GM15510 (cell line): ENCODE results near the gene CD19.
A peak's percentile ranks its signal among the peaks of the same experiment; 100 is the strongest.

Source experiments
- POLR2A ChIP-seq: IDR thresholded peaks from 3 replicates; pipeline ENCODE4 v1.6.1; 2011; ENCODE audit warnings: borderline replicate concordance; ENCODE audit not compliant: insufficient read length; ENCODE audit errors: extremely low read depth

The CD19 gene

DNA sequence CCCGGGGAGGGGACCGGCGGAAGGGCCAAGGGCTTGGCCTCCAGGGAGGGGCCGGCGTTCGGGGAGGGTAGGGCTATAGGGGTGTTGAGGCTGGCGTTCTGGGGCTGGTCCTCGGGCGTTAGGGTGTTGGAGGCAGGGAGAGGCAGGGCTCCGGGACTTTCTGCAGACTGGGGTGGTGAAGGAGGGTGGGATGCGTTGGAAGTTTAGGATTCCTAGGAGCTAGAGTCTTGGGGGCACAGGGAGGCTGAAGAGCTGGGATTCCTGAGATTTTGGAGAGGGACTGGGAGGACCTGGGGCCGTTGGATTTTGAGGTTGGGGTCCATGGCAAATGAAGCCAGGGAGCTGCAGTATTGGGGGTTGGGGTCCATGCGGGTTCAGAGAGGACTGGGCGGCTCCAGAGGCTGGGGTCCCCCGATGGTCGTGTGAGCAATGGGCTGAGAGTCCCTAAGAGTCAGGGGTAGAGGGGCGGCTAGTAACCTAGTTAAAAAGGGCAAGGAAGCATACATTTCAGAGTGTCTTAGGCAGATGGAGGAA, 19.7 kb downstream of the CD19 start:
- TF ChIP-seq POLR2A = no peak

DNA sequence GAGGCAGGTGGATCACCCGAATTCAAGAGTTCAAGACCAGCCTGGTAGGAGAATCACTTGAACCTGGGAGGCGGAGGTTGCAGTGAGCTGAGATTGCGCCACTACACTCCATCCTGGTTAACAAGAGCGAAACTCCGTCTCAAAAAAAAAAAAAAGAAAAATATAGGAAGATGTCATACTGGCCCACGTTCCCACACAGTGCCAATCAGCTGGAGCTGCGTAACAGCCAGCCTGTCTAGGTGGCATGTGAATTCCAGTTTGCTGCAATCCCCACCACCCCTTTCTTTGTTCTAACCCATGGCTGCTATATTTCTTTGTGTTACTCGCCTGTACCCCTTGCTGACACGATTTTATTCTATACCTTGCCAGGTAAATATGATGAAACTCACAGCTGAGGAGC, 26.4 kb downstream of the CD19 start:
- no peak for TF ChIP-seq POLR2A

DNA sequence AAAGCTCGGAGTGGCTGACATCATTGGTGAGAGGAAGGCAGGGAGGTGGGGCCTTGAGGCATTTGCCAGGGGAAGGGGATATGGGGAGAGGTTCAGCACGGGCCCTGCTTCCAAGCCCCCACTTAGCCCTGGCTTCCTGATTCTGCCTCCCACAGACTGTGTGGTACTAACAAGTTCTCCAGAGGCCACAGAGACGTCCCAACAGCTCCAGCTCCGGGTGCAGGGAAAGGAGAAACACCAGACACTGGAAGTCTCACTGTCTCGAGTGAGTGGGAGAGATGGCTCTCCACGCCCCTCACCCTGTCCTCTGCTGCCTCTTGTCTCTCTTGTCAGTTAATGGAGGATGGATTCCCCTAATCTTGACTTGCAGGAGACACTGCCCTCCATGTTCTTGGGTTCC, 27.1 kb downstream of the CD19 start:
- TF ChIP-seq POLR2A = no peak

DNA sequence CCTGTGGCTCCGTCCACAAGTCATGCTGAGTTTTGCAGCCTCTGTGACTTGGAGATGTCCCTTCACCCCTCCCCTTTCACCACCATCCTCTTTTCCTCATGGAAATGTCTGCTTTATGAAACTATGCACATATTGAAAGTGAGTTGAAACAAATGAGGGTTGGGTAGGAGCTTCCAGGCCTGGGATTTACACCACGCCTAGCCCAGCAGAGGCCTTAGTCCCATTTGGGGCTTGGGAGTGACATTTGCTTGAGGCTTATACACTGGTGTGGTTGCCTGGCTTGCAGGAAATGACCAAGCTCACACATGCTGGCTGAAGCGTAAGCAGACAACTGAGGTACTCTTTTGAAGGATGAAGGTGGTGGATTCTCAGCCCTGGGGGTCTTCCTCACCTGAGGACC, 32.3 kb downstream of the CD19 start:
- no peak for TF ChIP-seq POLR2A

DNA sequence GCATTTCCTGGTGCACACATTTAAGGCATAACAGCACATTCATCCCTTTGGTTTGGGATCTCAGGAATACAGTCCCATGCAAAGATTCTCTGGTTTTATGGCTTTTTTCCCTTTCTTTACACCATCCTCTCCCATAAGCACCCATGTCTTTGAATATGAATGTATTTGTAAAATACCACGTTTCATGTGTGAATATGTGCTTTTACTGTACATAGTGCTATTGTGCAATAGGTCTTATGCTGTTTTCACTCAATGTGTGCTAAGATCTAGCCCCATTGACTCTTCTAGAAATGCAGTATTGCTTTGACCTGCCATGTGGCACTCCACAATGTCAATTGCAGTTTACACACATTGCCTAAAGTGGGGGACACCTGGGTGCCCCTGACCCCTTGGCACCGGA, 32.7 kb downstream of the CD19 start:
- TF ChIP-seq POLR2A = no peak

DNA sequence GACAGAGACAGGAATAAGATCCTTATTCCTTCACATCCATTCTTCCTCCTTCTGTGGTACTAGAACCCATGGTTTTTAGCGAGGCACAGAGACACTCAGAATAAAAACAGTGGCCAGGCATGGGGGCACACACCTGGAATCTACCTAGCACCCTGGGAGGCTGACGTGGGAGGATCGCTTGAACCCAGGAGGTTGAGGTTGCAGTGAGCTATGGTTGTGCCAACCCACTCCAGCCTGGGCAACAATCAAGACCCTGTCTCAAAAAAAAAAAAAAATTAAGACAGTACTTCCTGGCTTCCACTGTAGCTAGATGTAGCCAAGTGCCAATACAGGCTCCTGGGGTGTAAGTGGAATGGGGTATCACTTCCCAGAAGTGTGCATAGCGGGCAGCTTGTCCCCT, 35.4 kb downstream of the CD19 start:
- no peak for TF ChIP-seq POLR2A

DNA sequence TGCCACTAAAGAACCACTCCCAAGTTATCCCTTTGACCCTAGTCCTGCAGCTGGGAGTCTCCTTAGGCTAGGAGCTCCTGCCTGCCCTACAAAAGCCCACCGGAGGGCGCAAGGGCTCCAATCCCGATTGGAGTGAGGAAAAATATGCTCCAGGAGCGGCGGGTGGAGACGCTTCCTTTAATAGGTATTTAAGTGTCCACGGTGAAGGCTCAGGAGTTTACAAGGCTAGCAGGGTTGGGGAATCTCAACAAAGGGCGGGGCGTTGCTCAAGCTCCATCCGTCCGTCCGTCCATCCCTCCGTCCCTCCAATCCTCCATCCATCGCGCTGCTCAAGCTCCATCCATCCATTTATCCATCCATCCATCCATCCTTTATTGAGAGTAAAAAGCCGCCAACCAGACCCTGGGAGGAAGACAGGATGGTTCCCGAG, 42.3 kb downstream of the CD19 start:
- TF ChIP-seq POLR2A = no peak

DNA sequence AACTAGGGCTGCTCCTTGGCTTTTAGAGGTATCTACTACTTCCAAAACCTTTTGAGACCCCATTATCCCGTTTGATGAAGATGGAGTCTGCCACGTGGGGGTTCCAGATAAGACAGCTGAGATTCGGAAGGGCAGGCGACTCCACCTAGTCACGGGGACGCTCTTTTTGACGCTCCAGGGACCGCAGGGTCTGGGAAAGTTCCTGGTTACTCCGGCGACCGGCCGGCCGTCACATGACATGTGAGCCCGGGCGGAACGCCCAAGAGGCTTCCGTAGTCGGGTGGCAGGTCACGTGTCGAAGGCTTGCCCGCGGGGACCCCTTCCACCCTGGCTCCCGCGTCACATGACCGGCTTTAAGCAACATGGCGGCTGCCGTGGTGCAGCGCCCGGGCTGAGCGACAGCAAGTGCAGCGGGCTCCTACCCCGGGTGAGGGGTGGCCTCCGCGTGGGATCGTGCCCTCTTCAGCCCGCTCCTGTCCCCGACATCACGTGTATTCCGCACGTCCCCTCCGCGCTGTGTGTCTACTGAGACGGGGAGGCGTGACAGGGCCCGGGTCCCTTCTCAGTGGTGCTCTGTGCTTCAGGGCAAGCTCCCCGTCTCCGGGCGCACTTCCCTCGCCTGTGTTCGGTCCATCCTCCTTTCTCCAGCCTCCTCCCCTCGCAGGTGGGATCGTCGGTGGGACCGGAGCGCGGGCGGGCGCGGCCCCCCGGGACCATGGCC, 42.8 kb downstream of the CD19 start, which contains the start of gene SPNS1:
Gene SPNS1 (plus strand): TSS at position 342 of the 721 bp plus-strand sequence. CDS start 374 bp downstream, at position 716.
- TF ChIP-seq POLR2A = peak; percentile 71

DNA sequence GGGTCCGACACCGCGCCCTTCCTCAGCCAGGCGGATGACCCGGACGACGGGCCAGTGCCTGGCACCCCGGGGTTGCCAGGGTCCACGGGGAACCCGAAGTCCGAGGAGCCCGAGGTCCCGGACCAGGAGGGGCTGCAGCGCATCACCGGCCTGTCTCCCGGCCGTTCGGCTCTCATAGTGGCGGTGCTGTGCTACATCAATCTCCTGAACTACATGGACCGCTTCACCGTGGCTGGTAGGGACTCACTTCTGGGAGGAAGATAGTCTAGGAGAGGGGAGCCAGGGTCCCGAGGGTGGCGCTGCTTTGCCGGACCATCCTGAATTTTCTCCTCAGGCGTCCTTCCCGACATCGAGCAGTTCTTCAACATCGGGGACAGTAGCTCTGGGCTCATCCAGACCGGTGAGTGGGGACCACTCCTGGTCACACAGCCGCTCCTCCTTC, 43.4 kb downstream of the CD19 start:
- no peak for TF ChIP-seq POLR2A

DNA sequence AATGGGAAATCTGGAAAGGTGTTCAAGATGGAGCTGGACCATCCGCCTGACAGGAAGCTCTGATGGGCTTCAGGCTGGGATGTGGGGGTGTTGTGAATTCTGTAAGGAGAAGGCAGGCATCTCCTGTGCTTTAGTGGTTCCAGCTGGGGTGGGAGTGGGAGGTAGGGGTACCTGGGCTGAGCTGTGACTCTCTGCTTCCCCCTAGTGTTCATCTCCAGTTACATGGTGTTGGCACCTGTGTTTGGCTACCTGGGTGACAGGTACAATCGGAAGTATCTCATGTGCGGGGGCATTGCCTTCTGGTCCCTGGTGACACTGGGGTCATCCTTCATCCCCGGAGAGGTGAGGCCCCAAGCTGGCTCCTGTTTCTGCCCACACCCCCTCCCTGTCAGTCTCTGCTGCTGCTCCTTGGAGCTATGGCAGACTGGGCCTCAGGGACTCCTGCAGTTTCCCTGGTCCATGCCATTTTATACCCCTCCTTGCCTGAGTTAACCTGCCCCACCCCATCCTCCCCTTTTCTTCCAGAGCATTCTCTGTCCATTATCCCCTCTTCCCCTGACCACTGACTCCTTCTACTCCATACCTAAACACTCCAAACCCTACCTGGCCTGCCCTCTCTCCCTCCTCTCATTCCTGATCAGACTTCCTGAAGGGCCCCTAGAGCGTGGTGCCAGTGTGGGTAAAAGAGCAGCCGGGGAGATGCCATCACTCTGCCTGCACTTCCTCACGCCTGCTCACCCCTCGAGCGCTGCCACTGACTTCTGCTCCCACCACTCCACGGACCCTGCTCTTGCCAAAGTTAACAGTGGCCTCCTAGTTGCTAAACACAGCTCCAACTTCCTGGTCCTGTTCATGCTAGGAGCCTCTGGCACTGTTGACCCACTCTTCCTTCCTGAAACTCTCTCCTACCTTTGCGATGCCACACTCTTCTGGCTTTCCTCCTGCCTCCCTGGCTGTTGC, 46.2 kb downstream of the CD19 start:
- TF ChIP-seq POLR2A = no peak

DNA sequence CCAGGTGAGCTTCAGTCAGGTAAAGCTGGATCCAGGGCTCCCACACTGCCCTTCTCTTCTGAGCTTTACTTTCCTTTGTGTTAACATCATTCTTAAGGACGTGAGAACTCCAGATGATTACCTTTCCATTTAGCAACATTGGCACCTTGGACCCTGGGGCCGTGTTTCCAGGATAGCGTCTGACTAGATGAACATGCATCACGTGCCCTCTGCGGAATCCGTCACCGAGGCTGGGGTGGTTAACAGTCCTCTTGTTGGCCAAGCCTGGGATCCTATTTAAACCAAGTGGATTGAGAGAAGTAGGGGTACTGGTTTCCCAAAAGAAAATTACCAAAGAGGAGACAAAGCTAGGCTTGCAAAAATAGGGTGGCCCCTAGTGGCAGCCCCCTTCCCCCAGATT, 49.2 kb downstream of the CD19 start:
- TF ChIP-seq POLR2A = no peak

DNA sequence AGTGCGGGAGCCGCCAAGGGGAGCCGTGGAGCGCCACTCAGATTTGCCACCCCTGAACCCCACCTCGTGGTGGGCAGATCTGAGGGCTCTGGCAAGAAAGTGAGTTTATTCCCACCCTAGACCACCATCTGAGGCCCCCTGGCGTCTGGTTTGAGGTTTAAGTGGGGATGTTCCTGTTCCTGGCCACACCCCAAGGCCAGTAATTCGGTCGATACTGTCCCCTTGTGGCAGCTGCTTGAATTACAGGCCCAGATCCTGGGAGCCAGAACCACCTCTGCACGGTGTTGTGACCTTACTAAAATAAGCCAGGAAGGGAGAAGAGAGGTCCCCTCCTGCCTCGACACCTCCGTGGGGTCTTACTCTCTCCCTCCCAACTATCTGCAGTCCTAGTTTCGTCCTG, 49.7 kb downstream of the CD19 start:
- no peak for TF ChIP-seq POLR2A

DNA sequence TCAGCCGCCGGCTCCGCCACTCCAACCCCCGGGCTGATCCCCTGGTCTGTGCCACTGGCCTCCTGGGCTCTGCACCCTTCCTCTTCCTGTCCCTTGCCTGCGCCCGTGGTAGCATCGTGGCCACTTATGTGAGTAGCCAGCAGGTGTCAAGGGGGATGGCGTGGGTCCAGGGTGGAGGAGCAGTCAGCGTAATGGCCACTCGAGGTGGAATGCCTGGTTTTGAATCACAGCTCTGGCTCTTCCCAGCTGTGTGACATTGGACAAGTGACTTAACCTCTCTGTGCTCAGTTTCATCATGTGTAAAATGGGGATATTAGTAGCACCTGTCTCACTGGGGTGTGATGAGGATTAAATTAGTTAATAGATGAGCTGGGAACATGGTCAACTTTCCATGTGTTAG, 50.6 kb downstream of the CD19 start:
- no peak for TF ChIP-seq POLR2A

DNA sequence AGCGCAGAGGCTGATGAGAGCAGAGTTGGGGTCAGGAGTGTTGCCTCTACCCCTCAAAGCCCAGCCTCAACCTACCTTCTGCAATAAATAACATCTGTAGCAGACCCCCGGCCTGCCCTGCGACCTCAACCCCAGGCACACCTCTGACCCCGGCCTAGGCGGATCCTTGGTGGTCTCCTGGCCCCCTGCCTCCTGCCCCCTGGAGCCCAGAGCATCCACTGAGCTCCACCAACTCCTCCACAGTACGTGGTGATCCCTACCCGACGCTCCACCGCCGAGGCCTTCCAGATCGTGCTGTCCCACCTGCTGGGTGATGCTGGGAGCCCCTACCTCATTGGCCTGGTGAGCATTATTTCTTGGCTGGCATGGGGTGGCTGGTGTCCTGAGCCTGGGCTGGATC, 51.2 kb downstream of the CD19 start:
- TF ChIP-seq POLR2A = no peak

DNA sequence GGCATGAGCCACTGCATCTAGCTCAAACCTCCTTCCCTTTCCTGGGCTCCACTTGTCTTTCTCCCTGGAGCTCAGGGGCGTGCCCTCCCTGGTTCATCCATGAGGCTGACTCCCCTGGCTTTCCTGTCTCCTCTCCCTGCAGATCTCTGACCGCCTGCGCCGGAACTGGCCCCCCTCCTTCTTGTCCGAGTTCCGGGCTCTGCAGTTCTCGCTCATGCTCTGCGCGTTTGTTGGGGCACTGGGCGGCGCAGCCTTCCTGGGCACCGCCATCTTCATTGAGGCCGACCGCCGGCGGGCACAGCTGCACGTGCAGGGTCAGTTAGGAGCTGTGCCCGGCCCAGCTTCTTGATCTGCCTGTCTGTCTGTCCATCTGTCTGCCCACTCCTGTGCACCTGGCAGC, 51.9 kb downstream of the CD19 start:
- no peak for TF ChIP-seq POLR2A
